ENCODE results near the gene KRT222.

Gene KRT222

DNA sequence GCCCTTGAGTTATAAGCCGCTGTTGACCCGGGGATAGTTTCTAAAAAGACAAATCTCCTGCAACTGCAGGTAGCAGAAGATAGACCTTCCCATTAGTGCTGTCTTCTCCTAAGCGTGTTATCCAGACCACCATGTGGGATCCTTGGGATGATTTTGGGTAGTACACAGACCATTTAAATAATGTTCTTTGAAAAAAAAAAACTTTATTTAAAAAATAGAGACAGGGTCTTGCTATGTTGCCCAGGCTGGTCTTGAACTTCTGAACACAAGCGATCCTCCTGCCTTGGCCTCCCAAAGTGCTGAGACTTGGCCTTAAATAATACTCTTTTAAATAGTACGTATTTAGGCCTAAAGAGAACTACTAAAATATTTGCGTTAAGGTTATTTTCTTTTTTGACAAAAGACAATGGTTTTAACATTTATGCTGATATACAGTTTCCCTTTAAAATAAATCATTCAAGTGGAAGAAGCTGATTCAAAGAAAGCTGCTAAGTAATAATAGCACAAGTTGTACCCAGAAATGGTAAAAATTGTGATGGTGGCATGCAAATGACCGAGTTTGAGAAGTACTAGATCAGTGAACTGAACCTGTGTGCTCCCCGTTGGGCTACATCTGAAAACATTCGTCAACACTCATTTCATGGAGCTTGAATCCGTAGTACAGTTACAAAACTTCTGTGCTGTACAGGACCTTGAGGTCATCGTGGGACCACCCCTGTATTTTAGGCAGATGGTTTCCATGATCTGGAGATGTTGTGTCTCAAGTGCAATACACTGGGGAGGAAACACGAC is 41.4 kb downstream of the KRT222 start:
- TF ChIP-seq ZFX (IDR thresholded peaks at IDR 0.05; ENCODE audit: borderline replicate concordance) (no peak), CTCF (IDR thresholded peaks at IDR 0.05) (no peak)

DNA sequence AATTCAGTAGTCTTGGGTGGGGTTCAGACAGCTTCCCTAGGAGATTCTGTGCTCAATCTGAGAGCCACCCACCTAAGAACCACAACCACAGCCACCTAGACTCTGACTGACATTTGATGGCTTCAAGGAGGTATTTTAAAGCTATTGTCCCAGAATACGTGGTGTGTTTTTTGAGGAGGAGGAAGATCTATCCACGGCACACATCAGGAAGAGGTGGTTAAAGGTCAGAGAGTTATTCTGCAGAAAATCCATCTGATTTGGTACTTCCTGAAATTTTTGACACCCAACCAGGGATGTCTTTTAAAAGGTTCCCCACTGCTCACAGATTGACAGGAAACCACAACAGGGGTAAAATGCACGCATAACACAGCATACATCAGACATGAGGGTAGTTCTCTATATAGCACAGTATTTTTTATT is 42.5 kb downstream of the KRT222 start:
- no peak overlapping the region for H3K27ac ChIP-seq
- TF ChIP-seq CTCF (IDR thresholded peaks at IDR 0.05) (no peak), ZFX (IDR thresholded peaks at IDR 0.05; ENCODE audit: borderline replicate concordance) (no peak)

More for the DNA sequence above, 41.4 kb downstream of the KRT222 start:
- H3K27ac ChIP-seq: no peak overlapping the region

DNA sequence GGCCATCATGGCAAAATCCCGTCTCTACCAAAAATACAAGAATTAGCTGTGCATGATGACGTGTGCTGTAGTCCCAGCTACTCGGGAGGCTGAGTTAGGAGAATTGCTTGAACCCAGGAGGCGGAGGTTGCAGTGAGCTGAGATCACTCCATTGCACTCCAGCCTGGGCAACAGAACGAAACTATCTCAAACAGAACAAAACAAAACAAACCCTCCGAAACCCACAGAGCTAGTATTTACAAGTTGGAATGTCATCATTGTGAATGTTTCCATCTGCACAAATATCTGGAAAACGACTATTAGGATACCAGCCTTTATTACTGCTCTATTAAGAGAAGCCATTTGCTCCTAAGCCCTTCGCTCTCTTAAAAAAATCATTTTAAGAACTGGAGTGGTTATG is 43.4 kb downstream of the KRT222 start:
- H3K27ac ChIP-seq: no peak overlapping the region
- TF ChIP-seq CTCF (IDR thresholded peaks at IDR 0.05): no peak
- no peak for TF ChIP-seq ZFX (IDR thresholded peaks at IDR 0.05; ENCODE audit: borderline replicate concordance)

- no peak for TF ChIP-seq CTCF (IDR thresholded peaks at IDR 0.05)
- TF ChIP-seq ZFX (IDR thresholded peaks at IDR 0.05; ENCODE audit: borderline replicate concordance): no peak
- H3K27ac ChIP-seq: no peak overlapping the region
These were observed 44.0 kb downstream of the KRT222 start for GRCh38 chr17:40621019-40621418.

GRCh38 chr17:40618754-40619625 is 46.0 kb downstream of the KRT222 start:
- TF ChIP-seq CTCF (IDR thresholded peaks at IDR 0.05) (no peak), ZFX (IDR thresholded peaks at IDR 0.05; ENCODE audit: borderline replicate concordance) (no peak)
- no peak overlapping the region for H3K27ac ChIP-seq

DNA sequence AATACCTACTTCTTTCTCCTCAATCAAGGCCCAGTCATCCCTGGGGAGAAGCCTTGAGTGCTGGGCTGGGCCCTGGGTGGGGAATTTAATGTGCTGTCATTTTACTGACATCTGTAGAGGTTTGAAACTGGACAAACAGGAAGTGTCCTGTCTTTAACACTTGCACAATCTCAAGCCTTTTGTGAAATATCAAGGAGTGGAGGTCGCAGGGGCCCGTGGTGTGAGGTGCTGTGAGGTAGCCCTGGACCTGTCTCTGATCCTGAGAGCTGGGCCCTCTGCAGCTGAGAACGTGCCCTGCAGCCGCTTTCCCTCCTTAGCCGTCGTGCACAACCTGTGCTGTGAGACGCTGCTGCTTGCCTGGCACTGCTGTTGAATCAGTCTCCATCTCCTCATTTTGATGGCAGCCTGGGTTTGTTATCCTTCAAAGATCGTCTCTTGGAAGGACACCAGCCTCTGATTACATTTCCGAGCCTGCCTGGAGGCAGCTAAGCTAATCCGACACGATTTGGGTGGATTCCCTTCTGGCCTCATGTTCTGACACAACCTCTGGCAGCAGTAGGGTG is 47.2 kb downstream of the KRT222 start:
- no peak overlapping the region for H3K27ac ChIP-seq
- TF ChIP-seq CTCF (IDR thresholded peaks at IDR 0.05) (no peak), ZFX (IDR thresholded peaks at IDR 0.05; ENCODE audit: borderline replicate concordance) (no peak)

Measured in 22Rv1 (cell line).